ENCODE measurements around the gene BCAS1. TPM values are rescaled to one million over a fixed set of nuclear protein-coding genes. Genes with fewer than 3 reads are reported as not detected.

Gene BCAS1
- polyA plus RNA-seq, 1 of the 3 experiments (the other 2 are of a cell fraction) = not detected

DNA sequence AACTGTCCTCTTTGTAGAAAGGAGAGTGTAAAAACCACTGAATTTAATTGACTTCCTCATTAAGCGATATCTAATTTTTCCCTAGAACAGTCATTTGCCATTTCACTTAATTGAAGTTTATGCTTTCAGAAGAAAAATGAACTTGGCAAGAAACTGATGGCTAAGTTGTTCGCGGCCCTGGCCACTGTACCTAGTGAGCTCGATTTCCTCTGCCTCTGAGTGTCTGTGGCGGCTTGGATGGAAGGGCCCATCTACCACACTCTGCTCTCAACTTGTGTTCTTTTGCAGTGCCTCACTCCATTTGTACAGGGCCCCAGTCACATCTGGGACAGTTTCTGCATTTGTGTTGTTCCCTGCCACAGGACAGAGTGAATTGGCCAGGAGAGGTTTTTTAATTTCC, 102.9 kb downstream of the BCAS1 start:
- H3K27ac ChIP-seq (ENCODE audit: low read depth in 2 of 2, low read length in 1 of 2) = no peak overlapping the region
- H3F3A ChIP-seq (replicated peaks; ENCODE audit: insufficient read depth) = no peaks in the 10 kb centered on the region
- H3K4me3 ChIP-seq (ENCODE audit: low read depth in 2 of 2, low read length in 1 of 2) = no peak overlapping the region
- ChIA-PET POLR2A (no interaction called here), CTCF (no interaction called here)
- no peak for TF ChIP-seq RXRA (IDR thresholded peaks at IDR 0.05; ENCODE audit: borderline replicate concordance, low read depth)
- no peak for TF ChIP-seq SIN3A (IDR thresholded peaks at IDR 0.05; ENCODE audit: borderline replicate concordance, low read depth, low read length)
- TF ChIP-seq GABPA (IDR thresholded peaks at IDR 0.05; ENCODE audit: low read depth) = no peak
- no peak for TF ChIP-seq EP300 (IDR thresholded peaks at IDR 0.05; ENCODE audit: borderline replicate concordance in 1 of 2, low read depth in 1 of 2, low read length in 1 of 2)
- TF ChIP-seq JUND (IDR thresholded peaks at IDR 0.05) = no peak
- no peak for TF ChIP-seq TAF1 (IDR thresholded peaks at IDR 0.05; ENCODE audit: borderline replicate concordance, low read depth, low read length)
- no peak for TF ChIP-seq GATA2 (CRISPR knock-in tag; IDR thresholded peaks at IDR 0.05)
- no peak for TF ChIP-seq IRF3 (IDR thresholded peaks at IDR 0.05; ENCODE audit: low read depth, low read length)
- 81% methylated on average over 5 of the region's 5 CpGs for WGBS (ENCODE audit: low lambda C conversion rate)
- no peaks in the 10 kb centered on the region for H3K9me2 ChIP-seq
- H3K27me3 ChIP-seq (ENCODE audit: insufficient read depth) = peaks cover 11% of the 10 kb centered on the region; the same call in 1 of the 2 replicates
- H3K4me1 ChIP-seq (ENCODE audit: control insufficient read depth in 1 of 2, insufficient read depth in 2 of 2, low read depth in 1 of 2, low read length in 1 of 2) = no peaks in the 10 kb centered on the region
- no peak overlapping the region for H2AFZ ChIP-seq (ENCODE audit: low read depth)
- no peak overlapping the region for H3K4me2 ChIP-seq
- no peak overlapping the region for H3K9ac ChIP-seq
- no peaks in the 10 kb centered on the region for H4K20me1 ChIP-seq (ENCODE audit: insufficient read depth)
- no peaks in the 10 kb centered on the region for H3K9me3 ChIP-seq
- no peaks in the 10 kb centered on the region for H3K79me2 ChIP-seq (ENCODE audit: insufficient read depth)
- H3K36me3 ChIP-seq (replicated peaks in 1 of 2; ENCODE audit: control insufficient read depth in 1 of 2, insufficient read depth in 2 of 2, low read length in 1 of 2) = no peaks in the 10 kb centered on the region
- DNase-seq = no peak

GRCh38 chr20:53966774-53967398, 103.5 kb downstream of the BCAS1 start:
- Histone ChIP-seq H2AFZ (ENCODE audit: low read depth) (no peak overlapping the region), H3K4me1 (ENCODE audit: control insufficient read depth in 1 of 2, insufficient read depth in 2 of 2, low read depth in 1 of 2, low read length in 1 of 2) (no peaks in the 10 kb centered on the region), H3K36me3 (replicated peaks in 1 of 2; ENCODE audit: control insufficient read depth in 1 of 2, insufficient read depth in 2 of 2, low read length in 1 of 2) (no peaks in the 10 kb centered on the region), H3K9ac (no peak overlapping the region), H3K4me3 (ENCODE audit: low read depth in 2 of 2, low read length in 1 of 2) (no peak overlapping the region), H3K9me3 (no peaks in the 10 kb centered on the region), H4K20me1 (ENCODE audit: insufficient read depth) (no peaks in the 10 kb centered on the region), H3K27me3 (ENCODE audit: insufficient read depth) (peaks cover 11% of the 10 kb centered on the region; the same call in 1 of the 2 replicates), H3K79me2 (ENCODE audit: insufficient read depth) (no peaks in the 10 kb centered on the region), H3K27ac (ENCODE audit: low read depth in 2 of 2, low read length in 1 of 2) (no peak overlapping the region), H3K9me2 (no peaks in the 10 kb centered on the region), H3K4me2 (no peak overlapping the region), H3F3A (replicated peaks; ENCODE audit: insufficient read depth) (no peaks in the 10 kb centered on the region)
- no peak for DNase-seq
- 48% methylated on average over 5 of the region's 5 CpGs for WGBS (ENCODE audit: low lambda C conversion rate)
- POLR2A ChIA-PET = no interaction called here
- CTCF ChIA-PET = no interaction called here
- TF ChIP-seq, protein P1, sequence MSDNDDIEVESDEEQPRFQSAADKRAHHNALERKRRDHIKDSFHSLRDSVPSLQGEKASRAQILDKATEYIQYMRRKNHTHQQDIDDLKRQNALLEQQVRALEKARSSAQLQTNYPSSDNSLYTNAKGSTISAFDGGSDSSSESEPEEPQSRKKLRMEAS (IDR thresholded peaks at IDR 0.05; ENCODE audit: low read depth) = no peak
- TF ChIP-seq FOXJ3 (CRISPR knock-in tag; IDR thresholded peaks at IDR 0.05) (no peak), GATA2 (CRISPR knock-in tag; IDR thresholded peaks at IDR 0.05) (no peak), ELF1 (IDR thresholded peaks at IDR 0.05) (no peak), SIN3A (IDR thresholded peaks at IDR 0.05; ENCODE audit: borderline replicate concordance, low read depth, low read length) (no peak), CHD2 (IDR thresholded peaks at IDR 0.05; ENCODE audit: low read length, partially characterized antibody) (no peak), TAF1 (IDR thresholded peaks at IDR 0.05; ENCODE audit: borderline replicate concordance, low read depth, low read length) (no peak), NRF1 (IDR thresholded peaks at IDR 0.05; ENCODE audit: low read depth, low read length) (no peak), USF1 (IDR thresholded peaks at IDR 0.05; ENCODE audit: borderline replicate concordance, low read depth) (no peak), RFX5 (IDR thresholded peaks at IDR 0.05; ENCODE audit: low read length) (no peak), IRF3 (IDR thresholded peaks at IDR 0.05; ENCODE audit: low read depth, low read length) (no peak), ZBTB33 (IDR thresholded peaks at IDR 0.05; ENCODE audit: borderline replicate concordance, low read depth) (no peak), TCF12 (IDR thresholded peaks at IDR 0.05) (no peak), RAD21 (IDR thresholded peaks at IDR 0.05; ENCODE audit: low read length) (no peak), POLR2AphosphoS5 (IDR thresholded peaks at IDR 0.05; ENCODE audit: low read depth, low read length) (no peak)
- TF ChIP-seq, protein P2, sequence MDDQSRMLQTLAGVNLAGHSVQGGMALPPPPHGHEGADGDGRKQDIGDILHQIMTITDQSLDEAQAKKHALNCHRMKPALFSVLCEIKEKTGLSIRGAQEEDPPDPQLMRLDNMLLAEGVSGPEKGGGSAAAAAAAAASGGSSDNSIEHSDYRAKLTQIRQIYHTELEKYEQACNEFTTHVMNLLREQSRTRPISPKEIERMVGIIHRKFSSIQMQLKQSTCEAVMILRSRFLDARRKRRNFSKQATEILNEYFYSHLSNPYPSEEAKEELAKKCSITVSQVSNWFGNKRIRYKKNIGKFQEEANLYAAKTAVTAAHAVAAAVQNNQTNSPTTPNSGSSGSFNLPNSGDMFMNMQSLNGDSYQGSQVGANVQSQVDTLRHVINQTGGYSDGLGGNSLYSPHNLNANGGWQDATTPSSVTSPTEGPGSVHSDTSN (IDR thresholded peaks at IDR 0.05) = no peak
- TF ChIP-seq, protein P3, sequence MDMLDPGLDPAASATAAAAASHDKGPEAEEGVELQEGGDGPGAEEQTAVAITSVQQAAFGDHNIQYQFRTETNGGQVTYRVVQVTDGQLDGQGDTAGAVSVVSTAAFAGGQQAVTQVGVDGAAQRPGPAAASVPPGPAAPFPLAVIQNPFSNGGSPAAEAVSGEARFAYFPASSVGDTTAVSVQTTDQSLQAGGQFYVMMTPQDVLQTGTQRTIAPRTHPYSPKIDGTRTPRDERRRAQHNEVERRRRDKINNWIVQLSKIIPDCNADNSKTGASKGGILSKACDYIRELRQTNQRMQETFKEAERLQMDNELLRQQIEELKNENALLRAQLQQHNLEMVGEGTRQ (IDR thresholded peaks at IDR 0.05; ENCODE audit: borderline replicate concordance, low read depth, low read length) = no peak

Measured in SK-N-SH (cell line).